Activated CD4-positive, alpha-beta T cell treated with anti-CD3 and anti-CD28 coated beads for 24 hours (primary cell): ENCODE data around the gene CREG2.

Source experiments
- DNase-seq, 2 donors: peaks; one replicate each; pipeline ENCODE4 v3.0.0-alpha.2; 2020; ENCODE audit warnings: low read depth in 2 of 2

The CREG2 gene

GRCh38 chr2:101387151-101387834, at the start of gene CREG2:
Gene CREG2, minus strand, starts transcription at chr2:101387503. Its CDS starts 46 bp downstream, at chr2:101387457.
- DNase-seq, result peak; percentile 30 to 42

- no peak for DNase-seq
These were observed 47.9 kb upstream of the CREG2 start for GRCh38 chr2:101435001-101435862.

- DNase-seq, result no peak
These were observed 46.2 kb upstream of the CREG2 start for GRCh38 chr2:101433465-101433864.

- DNase-seq, result no peak
These were observed 45.3 kb upstream of the CREG2 start for GRCh38 chr2:101432411-101433181.

- DNase-seq, result no peak
These were observed 44.2 kb upstream of the CREG2 start for GRCh38 chr2:101431486-101431885.

- DNase-seq, result no peak
These were observed 42.9 kb upstream of the CREG2 start for GRCh38 chr2:101430156-101430555.

GRCh38 chr2:101429453-101429852, 42.1 kb upstream of the CREG2 start:
- no peak for DNase-seq

GRCh38 chr2:101428422-101429176, 41.3 kb upstream of the CREG2 start:
- no peak for DNase-seq

GRCh38 chr2:101427743-101428142, 40.4 kb upstream of the CREG2 start:
- no peak for DNase-seq

- no peak for DNase-seq
These were observed 39.9 kb upstream of the CREG2 start for GRCh38 chr2:101427240-101427639.

GRCh38 chr2:101426822-101427221, 39.5 kb upstream of the CREG2 start:
- DNase-seq, result no peak

GRCh38 chr2:101420623-101421022, 33.3 kb upstream of the CREG2 start:
- DNase-seq, result no peak

GRCh38 chr2:101419096-101419663, 31.9 kb upstream of the CREG2 start:
- peak; percentile 31 to 58 for DNase-seq

GRCh38 chr2:101418460-101419095, 31.3 kb upstream of the CREG2 start:
- no peak for DNase-seq

GRCh38 chr2:101416609-101417008, 29.3 kb upstream of the CREG2 start:
- DNase-seq, result no peak

GRCh38 chr2:101415884-101416283, 28.6 kb upstream of the CREG2 start:
- no peak for DNase-seq

GRCh38 chr2:101415220-101415619, 27.9 kb upstream of the CREG2 start:
- DNase-seq, result no peak

- no peak for DNase-seq
These were observed 24.9 kb upstream of the CREG2 start for GRCh38 chr2:101412092-101412694.

- no peak for DNase-seq
These were observed 23.4 kb upstream of the CREG2 start for GRCh38 chr2:101410746-101411145.

GRCh38 chr2:101410114-101410513, 22.8 kb upstream of the CREG2 start:
- no peak for DNase-seq
